ENCODE measurements around the gene SH2D4B. TPM values are rescaled to one million over a fixed set of nuclear protein-coding genes. Genes with fewer than 3 reads are reported as not detected.

SH2D4B gene
- total RNA-seq, 1 experiment from 2014 or later = 0.07 TPM

- H4K20me1 ChIP-seq (ENCODE audit: insufficient read depth, low read depth, low read length) = no peaks in the 10 kb centered on the region
These were observed 18.8 kb upstream of the SH2D4B start for GRCh38 chr10:80518807-80519360.

GRCh38 chr10:80519936-80520650, 17.6 kb upstream of the SH2D4B start:
- H4K20me1 ChIP-seq (ENCODE audit: insufficient read depth, low read depth, low read length) = no peaks in the 10 kb centered on the region
- H3K4me3 ChIP-seq (ENCODE audit: low read length) = no peak overlapping the region
- no peaks in the 10 kb centered on the region for H3K9me2 ChIP-seq (replicated peaks; ENCODE audit: insufficient read depth, low read length)
- no peaks in the 10 kb centered on the region for H3K27me3 ChIP-seq (ENCODE audit: low read length)
- no peaks in the 10 kb centered on the region for H3K9me3 ChIP-seq (ENCODE audit: low read length)
- no peaks in the 10 kb centered on the region for H3K36me3 ChIP-seq (ENCODE audit: insufficient read depth, low read length)
- no peaks in the 10 kb centered on the region for H3K79me2 ChIP-seq (ENCODE audit: low read length)
- H3K9ac ChIP-seq (ENCODE audit: low read length) = no peak overlapping the region
- no peak overlapping the region for H2AFZ ChIP-seq (ENCODE audit: low read length)
- no peak overlapping the region for H3K4me2 ChIP-seq (ENCODE audit: low read depth, low read length, poor library complexity, severe bottlenecking)
- no peak for DNase-seq
- no peaks in the 10 kb centered on the region for H3K4me1 ChIP-seq (ENCODE audit: low read length)
- no peak overlapping the region for H3K27ac ChIP-seq (ENCODE audit: low read length)

More at GRCh38 chr10:80518807-80519360, 18.8 kb upstream of the SH2D4B start:
- H3K4me2 ChIP-seq (ENCODE audit: low read depth, low read length, poor library complexity, severe bottlenecking) = no peak overlapping the region
- H3K4me1 ChIP-seq (ENCODE audit: low read length) = no peaks in the 10 kb centered on the region
- no peaks in the 10 kb centered on the region for H3K27me3 ChIP-seq (ENCODE audit: low read length)
- H3K27ac ChIP-seq (ENCODE audit: low read length) = no peak overlapping the region
- H3K4me3 ChIP-seq (ENCODE audit: low read length) = no peak overlapping the region
- no peaks in the 10 kb centered on the region for H3K9me3 ChIP-seq (ENCODE audit: low read length)
- H3K79me2 ChIP-seq (ENCODE audit: low read length) = no peaks in the 10 kb centered on the region
- no peak overlapping the region for H3K9ac ChIP-seq (ENCODE audit: low read length)
- no peaks in the 10 kb centered on the region for H3K9me2 ChIP-seq (replicated peaks; ENCODE audit: insufficient read depth, low read length)
- no peaks in the 10 kb centered on the region for H3K36me3 ChIP-seq (ENCODE audit: insufficient read depth, low read length)
- no peak for DNase-seq
- no peak overlapping the region for H2AFZ ChIP-seq (ENCODE audit: low read length)

GRCh38 chr10:80520661-80521470, 16.8 kb upstream of the SH2D4B start:
- no peak for DNase-seq
- Histone ChIP-seq H3K9ac (ENCODE audit: low read length) (no peak overlapping the region), H3K4me1 (ENCODE audit: low read length) (no peaks in the 10 kb centered on the region), H4K20me1 (ENCODE audit: insufficient read depth, low read depth, low read length) (no peaks in the 10 kb centered on the region), H3K9me2 (replicated peaks; ENCODE audit: insufficient read depth, low read length) (no peaks in the 10 kb centered on the region), H3K27ac (ENCODE audit: low read length) (no peak overlapping the region), H3K36me3 (ENCODE audit: insufficient read depth, low read length) (no peaks in the 10 kb centered on the region), H3K4me2 (ENCODE audit: low read depth, low read length, poor library complexity, severe bottlenecking) (no peak overlapping the region), H3K9me3 (ENCODE audit: low read length) (no peaks in the 10 kb centered on the region), H3K79me2 (ENCODE audit: low read length) (no peaks in the 10 kb centered on the region), H2AFZ (ENCODE audit: low read length) (no peak overlapping the region), H3K27me3 (ENCODE audit: low read length) (no peaks in the 10 kb centered on the region), H3K4me3 (ENCODE audit: low read length) (no peak overlapping the region)

GRCh38 chr10:80522756-80523363, 14.8 kb upstream of the SH2D4B start:
- no peaks in the 10 kb centered on the region for H3K9me3 ChIP-seq (ENCODE audit: low read length)
- H3K27me3 ChIP-seq (ENCODE audit: low read length) = no peaks in the 10 kb centered on the region
- no peaks in the 10 kb centered on the region for H3K9me2 ChIP-seq (replicated peaks; ENCODE audit: insufficient read depth, low read length)
- no peak for DNase-seq
- no peak overlapping the region for H3K4me2 ChIP-seq (ENCODE audit: low read depth, low read length, poor library complexity, severe bottlenecking)
- no peaks in the 10 kb centered on the region for H3K36me3 ChIP-seq (ENCODE audit: insufficient read depth, low read length)
- no peaks in the 10 kb centered on the region for H3K79me2 ChIP-seq (ENCODE audit: low read length)
- no peaks in the 10 kb centered on the region for H4K20me1 ChIP-seq (ENCODE audit: insufficient read depth, low read depth, low read length)
- H3K9ac ChIP-seq (ENCODE audit: low read length) = no peak overlapping the region
- H3K4me1 ChIP-seq (ENCODE audit: low read length) = no peaks in the 10 kb centered on the region
- H3K4me3 ChIP-seq (ENCODE audit: low read length) = no peak overlapping the region
- H2AFZ ChIP-seq (ENCODE audit: low read length) = no peak overlapping the region
- H3K27ac ChIP-seq (ENCODE audit: low read length) = no peak overlapping the region

GRCh38 chr10:80523773-80524172, 13.9 kb upstream of the SH2D4B start:
- H2AFZ ChIP-seq (ENCODE audit: low read length) = no peak overlapping the region
- H3K4me2 ChIP-seq (ENCODE audit: low read depth, low read length, poor library complexity, severe bottlenecking) = no peak overlapping the region
- no peaks in the 10 kb centered on the region for H4K20me1 ChIP-seq (ENCODE audit: insufficient read depth, low read depth, low read length)
- H3K9ac ChIP-seq (ENCODE audit: low read length) = no peak overlapping the region
- DNase-seq = no peak
- no peak overlapping the region for H3K27ac ChIP-seq (ENCODE audit: low read length)
- H3K4me1 ChIP-seq (ENCODE audit: low read length) = no peaks in the 10 kb centered on the region
- H3K4me3 ChIP-seq (ENCODE audit: low read length) = no peak overlapping the region
- no peaks in the 10 kb centered on the region for H3K36me3 ChIP-seq (ENCODE audit: insufficient read depth, low read length)
- H3K9me3 ChIP-seq (ENCODE audit: low read length) = no peaks in the 10 kb centered on the region
- no peaks in the 10 kb centered on the region for H3K79me2 ChIP-seq (ENCODE audit: low read length)
- H3K27me3 ChIP-seq (ENCODE audit: low read length) = no peaks in the 10 kb centered on the region
- no peaks in the 10 kb centered on the region for H3K9me2 ChIP-seq (replicated peaks; ENCODE audit: insufficient read depth, low read length)

- no peaks in the 10 kb centered on the region for H4K20me1 ChIP-seq (ENCODE audit: insufficient read depth, low read depth, low read length)
- no peaks in the 10 kb centered on the region for H3K79me2 ChIP-seq (ENCODE audit: low read length)
- no peaks in the 10 kb centered on the region for H3K4me1 ChIP-seq (ENCODE audit: low read length)
- no peak overlapping the region for H3K4me2 ChIP-seq (ENCODE audit: low read depth, low read length, poor library complexity, severe bottlenecking)
- no peaks in the 10 kb centered on the region for H3K27me3 ChIP-seq (ENCODE audit: low read length)
- no peaks in the 10 kb centered on the region for H3K9me2 ChIP-seq (replicated peaks; ENCODE audit: insufficient read depth, low read length)
- H3K9me3 ChIP-seq (ENCODE audit: low read length) = no peaks in the 10 kb centered on the region
- DNase-seq = no peak
- no peak overlapping the region for H3K9ac ChIP-seq (ENCODE audit: low read length)
- no peak overlapping the region for H3K4me3 ChIP-seq (ENCODE audit: low read length)
- H3K27ac ChIP-seq (ENCODE audit: low read length) = no peak overlapping the region
- H2AFZ ChIP-seq (ENCODE audit: low read length) = no peak overlapping the region
- H3K36me3 ChIP-seq (ENCODE audit: insufficient read depth, low read length) = no peaks in the 10 kb centered on the region
These were observed 13.4 kb upstream of the SH2D4B start for GRCh38 chr10:80524190-80524909.

GRCh38 chr10:80526218-80526617, 11.5 kb upstream of the SH2D4B start:
- H3K4me3 ChIP-seq (ENCODE audit: low read length) = no peak overlapping the region
- H2AFZ ChIP-seq (ENCODE audit: low read length) = no peak overlapping the region
- H3K9me3 ChIP-seq (ENCODE audit: low read length) = no peaks in the 10 kb centered on the region
- H3K9me2 ChIP-seq (replicated peaks; ENCODE audit: insufficient read depth, low read length) = no peaks in the 10 kb centered on the region
- H3K9ac ChIP-seq (ENCODE audit: low read length) = no peak overlapping the region
- H3K4me1 ChIP-seq (ENCODE audit: low read length) = no peaks in the 10 kb centered on the region
- no peak for DNase-seq
- H3K4me2 ChIP-seq (ENCODE audit: low read depth, low read length, poor library complexity, severe bottlenecking) = no peak overlapping the region
- no peaks in the 10 kb centered on the region for H3K79me2 ChIP-seq (ENCODE audit: low read length)
- no peaks in the 10 kb centered on the region for H3K27me3 ChIP-seq (ENCODE audit: low read length)
- H4K20me1 ChIP-seq (ENCODE audit: insufficient read depth, low read depth, low read length) = no peaks in the 10 kb centered on the region
- no peak overlapping the region for H3K27ac ChIP-seq (ENCODE audit: low read length)
- H3K36me3 ChIP-seq (ENCODE audit: insufficient read depth, low read length) = no peaks in the 10 kb centered on the region
